HCT116 (cell line): Measurements from ENCODE around the gene OR6S1.
A peak's percentile ranks its signal among the peaks of the same experiment; 100 is the strongest.

Source experiments
- ATF3 ChIP-seq: IDR thresholded peaks from 2 replicates; pipeline ENCODE4 v1.6.1; 2012
- CTCF ChIP-seq, 3 experiments: fragments of 200-600 bp in 1 of 3; sonication (generic) in 1 of 3; IDR thresholded peaks in 2 of 3; conservative IDR thresholded peaks in 1 of 3; 2 replicates each; pipeline ENCODE4 v1.5.1; 2012 to 2017; ENCODE audit warnings: low read depth in 2 of 3, low read length in 2 of 3, antibody characterized with exemption in 1 of 3, borderline replicate concordance in 1 of 3, control low read depth in 1 of 3, mild to moderate bottlenecking in 1 of 3, mixed read lengths in 1 of 3, mixed run types in 1 of 3, moderate library complexity in 1 of 3; ENCODE audit not compliant: insufficient read depth in 1 of 3
- EZH2 ChIP-seq: fragments of 200-600 bp; sonication (generic); IDR thresholded peaks from 2 replicates; pipeline ENCODE4 v1.6.1; 2017; ENCODE audit warnings: antibody characterized with exemption, mixed run types
- JUND ChIP-seq: IDR thresholded peaks from 2 replicates; pipeline ENCODE4 v1.6.1; 2012
- POLR2A ChIP-seq: IDR thresholded peaks from 2 replicates; pipeline ENCODE4 v1.7.0; 2011; ENCODE audit warnings: borderline replicate concordance; ENCODE audit not compliant: insufficient read depth, insufficient read length; ENCODE audit errors: extremely low read depth
- POLR2AphosphoS5 ChIP-seq: IDR thresholded peaks from 2 replicates; pipeline ENCODE4 v1.6.1; 2011; ENCODE audit warnings: mild to moderate bottlenecking, low read depth, low read length, moderate library complexity
- SRF ChIP-seq: IDR thresholded peaks from 2 replicates; pipeline ENCODE4 v1.6.1; 2012; ENCODE audit warnings: low read depth
- YY1 ChIP-seq: IDR thresholded peaks from 2 replicates; pipeline ENCODE4 v1.6.1; 2011; ENCODE audit warnings: low read length, low read depth, moderate library complexity, mild to moderate bottlenecking; ENCODE audit not compliant: insufficient replicate concordance; ENCODE audit errors: extremely low read depth

DNA sequence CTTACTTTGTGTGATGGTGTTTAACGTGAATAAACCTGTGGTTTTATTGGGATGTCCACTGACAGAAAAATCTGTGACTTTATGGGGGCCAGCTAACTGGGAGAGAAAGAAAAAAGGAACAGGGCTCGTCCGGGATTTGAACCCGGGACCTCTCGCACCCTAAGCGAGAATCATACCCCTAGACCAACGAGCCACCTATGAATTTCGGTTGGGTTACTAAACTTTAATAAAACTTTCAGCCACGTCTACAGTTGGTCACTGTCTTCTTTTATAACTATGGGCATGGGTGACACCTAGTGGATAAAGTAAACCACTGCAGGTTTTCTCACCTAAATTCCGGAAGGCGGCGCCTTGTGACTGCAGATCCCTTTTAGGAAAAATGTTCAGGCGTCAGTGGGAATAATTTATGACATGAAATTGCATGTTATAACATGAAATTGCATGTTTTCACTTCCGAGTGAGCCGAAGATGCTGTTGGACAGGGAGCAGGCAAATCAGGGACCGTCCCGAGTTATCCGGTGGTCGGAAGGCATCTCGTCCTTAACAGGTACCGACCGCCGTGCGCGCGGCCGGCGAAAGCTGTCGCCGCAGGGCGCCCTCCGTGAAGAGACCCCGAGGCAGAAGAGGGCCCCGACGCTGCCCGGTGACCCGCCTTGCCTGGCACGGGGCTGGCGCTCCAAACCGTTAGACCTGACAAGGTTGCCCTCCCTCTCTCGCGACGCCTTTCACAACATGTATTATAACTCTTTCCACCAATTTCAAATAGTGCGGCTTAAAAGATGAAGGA is 32.1 kb downstream of the OR6S1 start:
- TF ChIP-seq EZH2 (no peak), CTCF (IDR thresholded peaks at IDR 0.05 in 2 of 3, conservative IDR thresholded peaks at IDR 0.05 in 1 of 3; ENCODE audit: borderline replicate concordance in 1 of 3, insufficient read depth in 1 of 3, low read depth in 2 of 3, low read length in 2 of 3) (peak; percentile 85 to 99 (median 97)), POLR2A (no peak), YY1 (no peak), SRF (no peak), JUND (no peak), POLR2AphosphoS5 (no peak), ATF3 (peak; percentile 94)
